ENCODE results near the gene DDX31. TPM values are rescaled to one million over a fixed set of nuclear protein-coding genes. Genes with fewer than 3 reads are reported as not detected.

Gene DDX31
- total RNA-seq, 1 experiment from 2014 or later = 25.8 TPM

Other genes with a start within 250 kb of the DDX31 start
- gene BARHL1, start 87.4 kb downstream of the DDX31 start, total RNA-seq (2021; ENCODE audit: unreplicated experiment) = not detected
- gene GTF3C4, start 481 bp upstream of the DDX31 start, total RNA-seq (2021; ENCODE audit: unreplicated experiment) = 26.4 TPM
- gene AK8, start 208.3 kb upstream of the DDX31 start, total RNA-seq (2021; ENCODE audit: unreplicated experiment) = 2.5 TPM
- 8.0 TPM for gene SPACA9, start 208.9 kb upstream of the DDX31 start, total RNA-seq (2021; ENCODE audit: unreplicated experiment)